ENCODE data around the gene ST6GALNAC3.

The ST6GALNAC3 gene

DNA sequence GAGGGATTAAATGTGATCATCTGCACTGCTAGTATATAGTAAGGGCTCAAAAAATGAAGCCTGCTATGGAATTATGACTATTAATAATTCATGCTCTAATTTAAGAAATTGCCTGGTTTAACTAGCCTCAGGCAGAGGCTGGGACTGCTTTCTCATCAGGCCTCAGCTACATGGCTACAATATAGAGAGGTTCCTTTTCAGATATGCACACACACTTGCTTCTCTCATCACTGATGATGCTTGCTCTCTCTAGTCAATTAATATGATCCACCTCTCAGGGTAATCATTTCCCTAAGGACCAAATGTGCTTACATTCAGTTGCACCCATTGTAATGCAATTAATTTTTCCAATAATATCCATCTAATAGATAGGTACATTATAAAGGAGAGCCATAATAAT, 467.8 kb downstream of the ST6GALNAC3 start:
- no peak overlapping the region for H3K4me3 ChIP-seq (ENCODE audit: low read depth in 1 of 2, low read length in 1 of 2)
- no peaks in the 10 kb centered on the region for H3K27me3 ChIP-seq
- H3K4me1 ChIP-seq (ENCODE audit: control insufficient read depth in 1 of 2, insufficient read depth in 1 of 2, low read depth in 1 of 2, low read length in 1 of 2) = no peaks in the 10 kb centered on the region
- H3K27ac ChIP-seq = no peak overlapping the region
- TF ChIP-seq, protein P1, sequence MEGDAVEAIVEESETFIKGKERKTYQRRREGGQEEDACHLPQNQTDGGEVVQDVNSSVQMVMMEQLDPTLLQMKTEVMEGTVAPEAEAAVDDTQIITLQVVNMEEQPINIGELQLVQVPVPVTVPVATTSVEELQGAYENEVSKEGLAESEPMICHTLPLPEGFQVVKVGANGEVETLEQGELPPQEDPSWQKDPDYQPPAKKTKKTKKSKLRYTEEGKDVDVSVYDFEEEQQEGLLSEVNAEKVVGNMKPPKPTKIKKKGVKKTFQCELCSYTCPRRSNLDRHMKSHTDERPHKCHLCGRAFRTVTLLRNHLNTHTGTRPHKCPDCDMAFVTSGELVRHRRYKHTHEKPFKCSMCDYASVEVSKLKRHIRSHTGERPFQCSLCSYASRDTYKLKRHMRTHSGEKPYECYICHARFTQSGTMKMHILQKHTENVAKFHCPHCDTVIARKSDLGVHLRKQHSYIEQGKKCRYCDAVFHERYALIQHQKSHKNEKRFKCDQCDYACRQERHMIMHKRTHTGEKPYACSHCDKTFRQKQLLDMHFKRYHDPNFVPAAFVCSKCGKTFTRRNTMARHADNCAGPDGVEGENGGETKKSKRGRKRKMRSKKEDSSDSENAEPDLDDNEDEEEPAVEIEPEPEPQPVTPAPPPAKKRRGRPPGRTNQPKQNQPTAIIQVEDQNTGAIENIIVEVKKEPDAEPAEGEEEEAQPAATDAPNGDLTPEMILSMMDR (IDR thresholded peaks at IDR 0.05) = no peak
- H3K9me3 ChIP-seq = no peaks in the 10 kb centered on the region
- H3K36me3 ChIP-seq = no peaks in the 10 kb centered on the region

DNA sequence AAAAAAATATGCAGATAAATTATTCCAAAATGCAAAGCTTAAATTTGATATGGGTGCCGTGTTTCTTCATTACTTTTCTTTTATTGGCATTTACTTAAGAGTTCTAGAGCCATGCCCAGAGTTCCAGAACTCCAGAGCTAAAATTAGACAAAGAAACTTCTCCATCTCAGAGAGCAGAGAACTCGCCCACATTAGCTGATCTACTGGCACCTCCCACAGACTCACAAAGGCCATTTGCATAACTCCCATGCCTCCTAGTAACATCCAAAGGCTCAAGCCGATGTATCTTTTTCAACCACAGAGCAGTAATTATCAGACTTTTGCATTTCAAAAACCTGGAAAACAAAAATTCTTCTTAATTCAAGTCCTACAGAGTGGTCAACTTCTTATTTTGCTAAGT, 468.9 kb downstream of the ST6GALNAC3 start:
- Histone ChIP-seq H3K27ac (no peak overlapping the region), H3K27me3 (no peaks in the 10 kb centered on the region), H3K4me1 (ENCODE audit: control insufficient read depth in 1 of 2, insufficient read depth in 1 of 2, low read depth in 1 of 2, low read length in 1 of 2) (no peaks in the 10 kb centered on the region), H3K4me3 (ENCODE audit: low read depth in 1 of 2, low read length in 1 of 2) (no peak overlapping the region), H3K9me3 (no peaks in the 10 kb centered on the region), H3K36me3 (no peaks in the 10 kb centered on the region)
- TF ChIP-seq, protein P1 (IDR thresholded peaks at IDR 0.05) = no peak

DNA sequence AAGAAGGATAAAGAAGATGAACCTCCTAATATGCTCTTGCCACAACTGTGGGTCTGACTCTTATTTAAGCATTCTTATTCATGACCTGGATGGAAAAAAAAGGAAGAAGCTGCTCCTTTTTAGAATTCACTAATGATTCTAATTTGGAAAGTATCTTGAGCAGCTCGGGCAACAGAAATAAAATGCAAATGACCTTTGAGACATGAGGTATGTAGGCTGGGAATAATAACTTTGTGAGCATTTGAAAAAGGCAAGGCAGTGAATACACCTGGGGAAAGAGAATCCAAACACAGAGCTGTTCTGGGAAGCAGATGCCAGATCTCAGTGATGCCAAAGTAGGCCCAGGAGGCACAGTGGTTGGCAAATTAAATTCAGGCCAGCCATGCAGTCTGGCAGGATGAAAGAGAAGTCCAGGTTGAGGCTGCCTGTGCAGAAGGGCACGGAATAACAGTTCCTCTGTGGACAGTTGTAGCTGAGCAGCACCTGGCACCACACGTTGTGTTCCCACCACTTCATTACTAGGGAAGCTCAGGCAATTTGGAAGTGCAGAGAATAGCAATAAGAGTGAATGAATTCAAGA, 471.9 kb downstream of the ST6GALNAC3 start:
- H3K36me3 ChIP-seq = no peaks in the 10 kb centered on the region
- H3K27ac ChIP-seq = no peak overlapping the region
- no peaks in the 10 kb centered on the region for H3K4me1 ChIP-seq (ENCODE audit: control insufficient read depth in 1 of 2, insufficient read depth in 1 of 2, low read depth in 1 of 2, low read length in 1 of 2)
- TF ChIP-seq, protein P1 (IDR thresholded peaks at IDR 0.05) = no peak
- H3K4me3 ChIP-seq (ENCODE audit: low read depth in 1 of 2, low read length in 1 of 2) = no peak overlapping the region
- H3K27me3 ChIP-seq = no peaks in the 10 kb centered on the region
- H3K9me3 ChIP-seq = no peaks in the 10 kb centered on the region

DNA sequence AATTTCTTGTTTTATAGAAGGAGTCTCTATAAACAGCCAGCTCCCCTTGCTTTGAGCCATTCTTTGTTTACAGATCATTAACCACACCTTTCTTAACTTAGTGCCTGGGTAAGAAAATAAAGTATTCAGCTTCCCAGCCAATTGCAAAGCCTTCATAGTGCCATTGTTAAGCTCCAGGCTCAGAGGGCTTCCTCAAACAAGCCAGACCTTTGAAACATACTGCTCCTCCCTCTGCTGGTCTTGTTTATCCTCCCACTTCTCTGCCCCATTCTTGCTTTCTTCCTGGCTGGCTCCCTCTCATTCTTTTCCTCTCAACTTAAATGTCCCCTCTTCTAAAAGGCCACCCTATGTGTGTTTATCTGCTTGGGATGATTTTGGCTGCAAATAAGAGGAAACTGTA, 473.4 kb downstream of the ST6GALNAC3 start:
- Histone ChIP-seq H3K36me3 (no peaks in the 10 kb centered on the region), H3K27ac (no peak overlapping the region), H3K27me3 (no peaks in the 10 kb centered on the region), H3K4me3 (ENCODE audit: low read depth in 1 of 2, low read length in 1 of 2) (no peak overlapping the region), H3K9me3 (no peaks in the 10 kb centered on the region), H3K4me1 (ENCODE audit: control insufficient read depth in 1 of 2, insufficient read depth in 1 of 2, low read depth in 1 of 2, low read length in 1 of 2) (no peaks in the 10 kb centered on the region)
- TF ChIP-seq, protein P1 (IDR thresholded peaks at IDR 0.05) = no peak

DNA sequence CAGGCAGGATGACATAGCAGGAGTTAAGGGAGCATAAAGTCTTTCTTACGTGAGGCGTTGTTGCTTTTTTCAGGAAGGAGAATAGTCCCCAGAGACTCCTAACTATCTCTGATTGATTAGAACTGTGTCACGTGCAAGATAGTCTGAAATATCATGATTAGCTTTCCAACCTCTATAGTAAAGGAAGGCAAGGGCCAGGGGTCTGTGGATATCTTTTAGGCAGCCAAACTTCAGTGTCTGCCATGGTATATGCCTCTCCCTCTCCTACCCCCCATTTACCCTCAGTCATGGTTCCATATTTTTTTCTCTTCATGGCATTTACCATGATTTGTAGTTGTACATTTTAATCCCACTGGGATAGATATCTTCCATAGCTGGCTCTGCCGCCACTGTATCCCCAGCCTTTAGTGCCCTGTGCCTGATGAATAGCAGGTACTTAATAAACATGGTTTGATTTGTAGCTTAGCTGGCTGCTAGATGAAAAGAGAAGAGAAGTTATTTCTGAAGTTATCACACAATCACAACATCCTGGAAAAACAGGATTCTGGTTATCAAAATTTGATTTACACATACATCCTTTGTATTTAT, 474.1 kb downstream of the ST6GALNAC3 start:
- no peaks in the 10 kb centered on the region for H3K4me1 ChIP-seq (ENCODE audit: control insufficient read depth in 1 of 2, insufficient read depth in 1 of 2, low read depth in 1 of 2, low read length in 1 of 2)
- H3K4me3 ChIP-seq (ENCODE audit: low read depth in 1 of 2, low read length in 1 of 2) = no peak overlapping the region
- no peaks in the 10 kb centered on the region for H3K27me3 ChIP-seq
- no peaks in the 10 kb centered on the region for H3K9me3 ChIP-seq
- no peaks in the 10 kb centered on the region for H3K36me3 ChIP-seq
- H3K27ac ChIP-seq = no peak overlapping the region
- TF ChIP-seq, protein P1 (IDR thresholded peaks at IDR 0.05) = no peak
